Middle frontal gyrus (tissue), 1 donor: ENCODE results near the gene SPAG8.
A peak's percentile ranks its signal among the peaks of the same experiment; 100 is the strongest.

Source experiments
- DNase-seq: peaks from one replicate; pipeline ENCODE4 v3.0.0-alpha.2; 2015; ENCODE audit warnings: low spot score; ENCODE audit errors: extremely low spot score

The SPAG8 gene

DNA sequence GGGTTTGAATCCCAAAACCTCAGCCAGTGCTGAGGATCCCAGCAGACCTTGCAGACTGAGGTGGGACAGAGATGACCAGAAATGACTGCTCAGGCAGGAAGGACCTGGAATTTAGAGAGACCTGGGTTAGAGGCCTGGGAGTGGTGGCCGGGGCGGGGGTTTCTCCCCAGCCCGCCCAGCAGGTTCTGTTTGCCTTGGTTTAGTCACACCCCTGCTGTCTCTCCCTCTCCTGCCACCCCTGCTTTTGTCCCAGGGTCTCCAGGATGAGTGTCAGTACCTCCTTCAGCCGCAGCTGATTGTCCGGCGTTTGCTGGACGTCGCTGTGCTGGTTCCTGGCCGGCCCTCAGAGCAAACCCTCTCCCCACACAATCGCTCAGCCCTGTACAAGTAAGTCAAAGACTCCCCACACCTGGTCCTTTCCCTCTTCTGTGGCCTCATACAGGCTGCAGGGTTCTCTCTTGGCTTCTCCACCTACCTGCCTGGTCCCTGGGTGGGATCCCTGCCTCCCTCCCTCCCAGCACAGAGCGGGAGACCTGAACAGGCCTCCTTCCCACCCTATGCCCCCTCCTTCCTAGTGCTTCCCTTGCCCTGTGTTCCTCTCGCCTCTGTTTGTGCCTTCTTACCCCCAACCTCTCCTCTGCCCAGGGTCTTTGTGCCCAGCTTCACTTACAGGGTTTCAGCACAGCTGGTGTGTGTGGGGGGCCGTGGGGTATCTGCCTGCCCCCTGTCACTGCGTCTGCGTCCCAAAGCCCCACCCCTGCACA lies 29.0 kb upstream of the SPAG8 start:
- DNase-seq: no peak

DNA sequence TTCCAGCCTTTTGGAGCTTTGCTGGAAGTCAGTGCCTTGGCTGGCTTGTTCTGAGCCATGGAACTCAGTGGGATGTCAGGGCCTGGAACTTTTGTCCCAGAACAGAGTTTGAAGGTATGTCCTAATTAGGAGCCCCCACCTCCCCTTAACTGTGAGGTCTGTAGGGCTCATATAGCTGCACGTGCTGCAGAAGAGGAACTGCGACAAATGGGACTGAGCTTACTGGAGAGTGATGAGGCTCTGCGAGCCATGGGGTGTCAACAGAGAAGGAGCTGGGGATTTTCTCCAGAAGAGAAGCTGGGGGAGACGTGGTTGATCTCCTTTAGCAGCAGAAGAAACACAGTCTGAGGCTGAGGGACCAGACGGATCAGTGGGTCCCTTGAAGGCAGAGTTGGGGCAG lies 27.9 kb upstream of the SPAG8 start:
- no peak for DNase-seq

DNA sequence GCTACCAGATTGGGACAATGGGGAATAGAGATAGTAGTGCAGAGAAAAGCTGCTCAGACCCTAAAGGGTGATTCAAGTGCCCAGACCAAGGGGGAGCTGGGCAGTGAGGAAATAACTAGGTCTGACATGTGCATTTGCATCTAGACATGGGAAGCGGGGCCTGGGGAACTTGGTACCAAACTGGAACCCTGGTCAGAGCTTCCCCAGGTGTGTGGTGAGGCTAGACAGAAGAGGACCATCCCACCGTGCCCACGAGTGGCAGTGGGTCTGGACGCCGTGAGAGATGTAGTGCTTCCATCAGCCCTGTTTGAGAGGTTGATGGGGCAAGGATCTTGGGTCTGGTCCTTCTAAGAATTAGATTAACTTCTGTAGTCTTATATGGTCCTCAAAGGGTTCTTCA lies 24.5 kb upstream of the SPAG8 start:
- DNase-seq: no peak

DNA sequence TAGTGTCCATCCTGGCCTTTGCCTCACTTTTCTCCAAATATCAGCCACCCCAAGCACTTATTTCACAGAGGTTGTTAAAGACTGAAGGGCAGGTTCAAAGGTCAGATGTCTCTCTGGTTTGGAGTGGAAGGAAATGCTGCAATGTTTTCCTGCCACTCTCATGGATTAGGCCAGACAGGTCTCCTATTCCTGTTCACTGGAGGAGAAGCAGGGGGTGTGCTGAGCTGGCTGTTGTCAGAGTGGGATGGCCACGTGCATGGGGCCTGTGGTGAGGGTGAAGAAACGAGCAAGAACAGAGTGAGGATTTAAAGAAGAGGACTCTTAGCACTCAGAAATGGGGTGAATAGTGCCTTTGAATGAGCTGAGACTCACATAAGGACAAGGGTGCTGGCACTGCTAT lies 23.7 kb upstream of the SPAG8 start:
- no peak for DNase-seq

DNA sequence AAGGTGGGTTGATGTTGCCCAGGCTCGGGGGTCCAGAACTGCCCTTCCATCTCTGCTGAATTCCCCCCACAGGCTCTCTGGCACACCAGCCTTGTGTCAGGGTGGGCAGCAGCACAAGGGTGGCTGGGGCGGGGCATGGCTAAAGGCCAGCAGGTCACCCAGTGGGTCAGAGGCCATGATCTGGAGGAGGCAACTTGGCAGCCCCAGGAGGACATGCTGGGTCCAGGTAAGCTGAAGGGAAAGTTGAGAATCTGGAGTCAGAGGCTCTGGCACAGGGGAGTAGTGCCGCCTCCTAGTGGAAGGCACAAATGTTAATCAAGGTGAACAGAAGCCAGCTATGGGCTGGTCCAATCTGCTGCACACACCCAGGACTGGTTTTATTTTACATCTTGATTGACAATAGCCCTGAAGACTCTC lies 23.2 kb upstream of the SPAG8 start:
- DNase-seq: no peak

DNA sequence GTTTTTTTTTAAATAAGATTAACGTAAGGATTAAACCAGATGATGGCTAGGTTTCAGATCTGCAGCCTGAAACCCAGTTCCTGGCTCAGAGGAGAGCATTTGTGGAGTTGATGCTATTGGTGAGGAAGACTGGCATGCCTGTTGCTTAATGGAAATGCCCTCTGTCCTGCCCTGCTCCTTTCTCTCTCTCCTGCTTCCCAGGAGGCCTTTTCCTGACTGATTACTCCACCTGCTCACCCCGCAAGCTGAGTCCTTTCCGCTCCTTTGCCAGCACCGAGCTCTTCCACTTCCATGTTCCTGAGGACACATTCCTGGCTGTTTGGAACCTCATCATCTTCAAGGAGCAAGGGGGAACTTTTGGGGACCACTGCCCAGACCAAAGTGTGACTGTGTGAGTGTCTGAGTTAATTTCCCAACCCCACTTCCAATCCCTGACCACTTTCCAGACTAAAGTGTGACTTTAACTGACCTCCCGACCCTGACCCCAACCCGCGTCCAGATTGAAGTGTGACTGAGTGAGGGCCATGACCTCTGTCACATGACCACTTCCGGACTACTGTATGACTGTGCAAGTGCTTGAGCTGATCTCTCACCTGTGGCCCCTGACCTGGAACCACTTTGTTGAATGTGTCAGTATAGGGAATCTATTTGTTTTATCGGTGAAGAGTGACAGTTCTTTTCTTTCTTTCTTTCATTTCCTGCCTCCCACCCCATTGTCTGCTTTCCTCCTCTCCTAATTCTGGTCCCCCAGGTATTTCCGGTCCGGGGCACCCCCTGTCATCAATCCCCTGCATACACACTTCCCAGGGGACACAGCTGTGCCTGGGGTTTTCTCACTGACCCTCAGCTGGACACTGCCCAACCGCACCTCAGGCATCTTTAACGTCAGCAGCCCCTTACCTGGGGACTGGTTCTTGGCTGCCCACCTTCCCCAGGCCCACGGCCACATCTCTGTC lies 22.5 kb upstream of the SPAG8 start:
- DNase-seq: no peak

DNA sequence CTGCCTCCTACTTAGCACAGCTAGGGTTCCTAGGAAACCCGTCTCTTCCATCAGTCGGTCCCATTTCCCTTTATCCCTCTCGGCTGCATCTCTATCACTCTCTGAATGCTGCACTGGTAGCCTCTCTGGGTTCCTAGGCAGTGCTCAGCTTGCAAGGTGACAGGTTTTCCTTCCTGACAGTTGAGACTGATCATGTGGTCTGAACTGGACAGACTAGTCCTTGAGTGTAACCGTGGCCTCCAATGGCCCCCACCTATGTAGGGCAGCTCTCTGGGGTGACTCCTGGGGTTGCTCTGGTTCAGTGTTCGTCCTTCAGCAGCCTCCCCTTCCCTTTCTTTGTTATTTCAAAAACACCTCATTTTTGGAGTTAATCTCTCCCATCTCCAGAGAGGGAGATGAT lies 20.8 kb upstream of the SPAG8 start:
- no peak for DNase-seq

DNA sequence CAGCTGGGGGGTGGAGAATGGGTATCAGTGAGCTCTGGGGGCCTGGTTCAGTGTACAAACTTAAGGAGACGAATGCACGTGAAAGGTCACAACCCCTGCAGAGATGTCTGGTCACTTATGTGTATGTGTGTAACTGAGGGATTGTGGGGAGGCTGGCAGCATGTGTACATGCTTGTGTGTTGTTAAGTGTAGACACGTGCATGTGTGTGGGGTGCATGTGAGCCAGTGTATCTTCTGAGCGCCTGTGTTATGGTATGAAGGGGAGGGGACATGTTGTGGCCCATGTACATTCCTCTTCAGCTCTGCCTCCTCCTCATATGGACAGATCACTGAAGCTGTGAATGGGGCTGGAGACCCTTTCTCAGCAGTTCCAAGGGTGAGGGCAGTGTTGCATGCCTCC lies 19.0 kb upstream of the SPAG8 start:
- DNase-seq: no peak

DNA sequence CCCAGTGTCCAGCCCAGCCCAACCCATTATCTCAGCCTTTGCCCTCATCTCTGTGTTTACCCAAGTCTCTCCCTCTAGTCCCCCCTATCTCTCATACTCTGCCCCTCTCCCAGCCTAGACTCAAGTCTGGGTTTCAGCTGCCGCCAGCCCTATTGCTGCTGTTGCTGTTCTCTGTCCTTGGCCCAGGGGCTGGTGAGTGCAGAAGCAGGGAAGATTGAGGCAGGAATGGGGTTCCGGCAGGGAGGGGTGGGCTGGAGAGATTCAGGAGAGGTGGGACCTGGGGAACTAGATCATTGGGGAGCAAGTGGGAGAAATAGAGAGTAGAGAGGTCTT lies 17.7 kb upstream of the SPAG8 start:
- no peak for DNase-seq

DNA sequence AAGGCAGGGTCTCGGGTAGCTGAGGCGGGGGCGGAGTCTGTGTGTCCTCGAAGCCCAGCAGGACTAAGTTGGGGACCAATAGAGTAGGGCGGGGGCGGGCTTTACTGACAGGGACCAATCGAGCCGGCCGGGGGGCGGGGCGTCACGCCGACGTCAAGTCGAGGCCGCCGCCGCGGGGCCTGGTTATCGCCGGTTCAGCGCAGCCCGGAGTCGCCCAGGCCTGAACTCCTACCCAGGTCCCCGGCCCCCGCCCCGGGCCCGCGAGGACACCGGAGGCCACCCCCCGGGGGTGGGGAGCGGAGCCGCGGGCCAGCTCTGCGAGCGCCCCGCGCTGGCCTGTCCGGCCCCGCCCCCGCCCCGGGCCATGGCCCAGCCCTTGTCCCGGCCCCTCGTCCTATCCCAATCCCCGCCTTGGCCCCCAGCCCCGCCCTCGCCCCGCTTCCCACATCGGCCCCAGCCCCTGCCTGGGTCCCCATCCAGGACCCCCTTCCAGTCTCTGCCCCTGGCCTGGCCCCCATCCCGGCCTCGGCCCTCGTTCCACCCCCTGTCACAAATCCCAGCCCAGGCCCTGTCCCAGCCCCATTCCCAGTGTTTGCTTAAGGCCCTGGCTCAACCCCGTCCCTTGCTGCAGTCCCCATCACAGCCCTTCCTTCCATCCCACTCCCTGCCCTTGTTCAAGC lies 17.2 kb upstream of the SPAG8 start, which contains the start of gene TMEM8B:
TMEM8B (plus strand) TSS at position 145 of the 680 bp plus-strand sequence; CDS start at position 365, 220 bp downstream.
- peak; percentile 81 for DNase-seq

DNA sequence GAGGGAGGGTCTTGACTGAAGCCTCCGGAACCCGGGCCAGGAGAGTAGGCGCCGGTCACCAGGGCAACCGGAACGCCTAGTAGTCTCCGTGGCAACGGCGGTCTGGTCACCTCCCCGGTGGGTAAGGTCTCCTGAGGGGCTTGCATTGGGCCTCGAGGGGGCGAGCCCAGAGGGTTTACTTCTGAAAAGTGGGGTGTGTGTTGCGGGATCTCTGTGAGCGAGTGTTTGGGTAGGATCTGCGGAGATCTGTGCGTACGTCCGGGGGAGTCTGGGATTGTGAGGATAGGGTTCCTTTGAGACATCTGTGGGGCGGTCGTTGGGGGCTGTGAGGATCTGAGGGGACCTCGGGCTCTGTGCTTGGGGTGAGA lies 16.6 kb upstream of the SPAG8 start, which contains the start of gene FAM221B:
FAM221B (minus strand) TSS at position 17 of the 368 bp plus-strand sequence. CDS start 2,571 bp downstream, outside the sequence.
- DNase-seq: no peak

DNA sequence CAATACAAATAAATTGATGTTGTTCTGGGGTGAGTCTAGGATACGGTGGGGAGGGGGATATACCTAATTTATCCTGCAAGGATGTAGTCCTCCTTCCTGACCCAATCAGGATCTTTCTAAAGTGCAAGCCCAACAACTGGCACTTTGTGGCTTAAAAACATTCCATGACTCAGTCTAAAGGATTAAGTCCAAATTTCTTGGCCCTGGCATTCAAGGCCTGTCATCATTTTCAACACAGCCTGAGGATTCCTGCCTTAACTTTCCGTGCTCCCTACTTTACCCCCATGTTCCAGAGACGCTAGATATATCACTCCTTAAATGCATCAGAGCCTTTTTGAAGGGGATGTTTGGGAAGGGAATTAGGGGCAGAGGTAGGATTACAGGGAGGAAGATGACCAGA lies 15.4 kb upstream of the SPAG8 start:
- DNase-seq: no peak

DNA sequence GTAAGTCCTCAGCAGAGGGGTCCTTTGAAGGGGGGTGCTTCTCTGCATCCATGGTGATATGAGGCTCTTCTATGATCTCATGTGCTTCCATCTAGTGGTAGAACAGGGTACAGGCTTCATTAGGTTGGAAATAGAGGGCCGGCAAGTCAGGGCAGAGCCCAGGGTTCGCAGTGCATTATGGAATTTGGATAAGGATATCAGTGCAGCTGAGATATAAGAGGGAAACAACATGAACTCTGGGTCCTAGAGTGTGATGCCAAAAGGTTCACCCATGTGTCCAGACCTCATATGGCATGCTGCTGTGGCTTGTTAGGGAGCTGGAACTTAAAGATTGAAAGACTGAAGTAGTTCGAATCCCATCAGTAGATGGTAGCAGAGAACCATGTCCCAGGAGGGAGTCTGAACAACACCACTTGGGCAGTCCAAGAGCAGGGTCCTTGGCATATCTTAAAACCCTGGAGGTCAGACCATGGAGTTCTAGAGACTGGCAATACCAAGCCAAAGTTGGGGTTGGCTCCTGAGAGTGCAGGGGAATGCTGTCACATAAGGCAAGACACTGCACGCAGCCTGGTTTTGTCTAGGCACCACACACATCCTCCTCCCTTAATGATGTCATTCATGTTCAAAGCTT lies 14.1 kb upstream of the SPAG8 start:
- no peak for DNase-seq

DNA sequence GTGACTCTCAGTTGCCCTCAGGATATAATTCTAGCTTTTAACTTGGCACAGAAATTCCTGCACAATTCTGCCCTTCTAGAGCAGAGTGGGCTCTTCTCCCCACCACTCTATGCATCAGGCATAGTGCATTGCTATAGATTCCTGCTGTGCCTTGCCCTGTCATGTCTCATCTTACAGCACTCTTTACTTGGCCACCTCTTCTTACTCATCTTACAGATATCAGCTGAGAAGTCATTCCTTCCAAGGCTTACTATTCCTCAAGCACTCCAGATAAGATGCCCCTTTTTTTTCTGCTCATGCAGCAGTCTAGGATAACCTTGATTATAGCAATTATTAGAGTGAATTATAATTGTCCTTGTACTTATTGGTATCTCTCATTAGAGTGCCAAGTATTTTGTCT lies 10.9 kb upstream of the SPAG8 start:
- no peak for DNase-seq

DNA sequence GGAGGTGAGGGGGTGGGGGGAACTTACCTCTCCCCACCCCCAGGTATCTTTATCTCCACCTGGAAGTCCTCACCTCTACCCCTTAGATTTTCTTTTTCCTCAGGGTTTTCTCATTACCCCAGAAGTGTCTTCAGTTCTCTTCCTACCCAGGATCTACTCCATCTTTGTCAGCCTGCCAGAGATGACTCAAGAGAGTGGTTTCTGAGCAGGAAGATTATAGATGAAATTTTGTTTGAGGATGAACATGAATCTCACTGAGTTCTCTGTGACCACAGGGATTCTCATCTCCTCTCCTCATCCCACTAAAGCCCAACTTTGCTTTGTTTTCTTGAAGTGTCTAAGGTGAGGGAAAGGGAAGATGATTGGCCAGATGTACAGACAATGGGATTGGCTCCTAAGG lies 8.0 kb upstream of the SPAG8 start:
- DNase-seq: no peak

DNA sequence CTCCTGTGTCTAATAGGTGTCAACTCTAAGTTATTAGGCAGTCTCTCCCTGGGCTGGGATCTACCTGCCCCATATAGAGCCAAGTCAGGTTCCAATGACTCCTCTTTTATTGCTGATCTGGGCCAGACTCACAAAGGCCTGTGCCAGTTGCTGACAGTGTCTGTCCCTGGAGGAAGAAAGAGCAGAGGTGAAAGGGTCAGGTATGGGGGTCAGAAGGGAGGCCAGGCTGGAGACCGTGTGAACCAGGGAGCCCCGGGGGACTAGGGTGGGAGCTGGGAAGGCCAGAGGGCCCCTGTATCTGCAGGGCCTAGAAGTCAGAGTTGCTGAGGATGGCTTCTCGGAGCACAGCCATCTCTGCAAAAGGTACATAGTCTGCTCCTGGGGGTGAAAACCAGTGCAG lies 6.3 kb upstream of the SPAG8 start:
- DNase-seq: no peak

DNA sequence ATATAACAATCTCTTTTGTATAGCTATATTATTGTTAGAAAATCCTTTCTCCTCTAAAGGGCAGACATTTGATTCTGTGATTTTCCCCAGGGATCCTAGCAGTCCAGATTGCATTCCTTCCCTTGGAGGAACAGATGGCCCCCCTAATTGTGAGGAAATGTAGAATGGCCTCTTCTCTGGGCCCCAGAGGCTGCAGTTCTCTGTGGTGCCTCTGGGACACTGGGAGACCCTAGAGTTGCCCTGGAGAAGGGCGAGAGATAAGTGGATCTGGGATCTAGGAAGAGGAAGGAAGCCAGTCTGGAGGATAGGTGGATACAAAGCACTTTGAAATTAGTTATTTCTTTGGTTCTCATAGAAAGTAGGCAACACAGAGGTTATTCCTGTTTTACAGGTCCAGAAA lies 4.6 kb upstream of the SPAG8 start:
- DNase-seq: no peak

DNA sequence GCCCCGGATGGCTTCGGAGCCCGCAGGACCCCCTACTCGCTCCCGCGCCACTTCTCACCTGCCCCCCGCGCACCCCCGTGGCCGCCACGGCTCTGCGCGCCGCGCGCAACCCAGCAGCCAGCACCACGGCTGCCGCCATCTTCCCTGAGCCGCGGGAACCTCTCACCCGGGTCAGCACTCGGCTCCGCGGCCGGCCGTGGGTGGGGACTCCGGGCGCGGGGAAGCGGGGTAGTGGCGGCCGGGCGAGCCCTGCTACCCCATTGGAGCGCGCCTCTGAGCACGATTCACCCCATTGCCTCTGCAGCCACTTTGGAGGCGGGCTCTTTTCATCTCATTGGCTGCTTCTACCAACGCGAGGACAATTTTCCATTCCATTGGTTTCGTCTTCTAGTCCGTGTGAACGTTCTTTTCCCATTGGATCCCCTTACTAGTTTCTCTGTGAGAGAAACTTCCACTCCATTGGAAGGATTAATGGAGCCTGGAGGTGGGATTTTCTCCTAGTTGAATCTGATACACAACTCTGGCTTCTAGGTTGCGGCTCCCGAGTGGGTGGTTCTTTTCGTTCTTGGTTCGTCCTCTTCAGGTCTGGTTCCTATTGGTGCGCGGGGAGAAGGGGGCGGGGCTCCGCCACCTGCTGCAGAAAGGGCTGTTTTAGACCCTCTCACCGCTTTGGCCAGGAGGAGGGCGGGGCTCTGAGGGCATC lies 2.9 kb upstream of the SPAG8 start, which contains the start of gene HINT2:
HINT2 (minus strand) TSS at position 202 of the 703 bp plus-strand sequence; CDS start at position 139, 63 bp downstream.
- peak; percentile 94 for DNase-seq

DNA sequence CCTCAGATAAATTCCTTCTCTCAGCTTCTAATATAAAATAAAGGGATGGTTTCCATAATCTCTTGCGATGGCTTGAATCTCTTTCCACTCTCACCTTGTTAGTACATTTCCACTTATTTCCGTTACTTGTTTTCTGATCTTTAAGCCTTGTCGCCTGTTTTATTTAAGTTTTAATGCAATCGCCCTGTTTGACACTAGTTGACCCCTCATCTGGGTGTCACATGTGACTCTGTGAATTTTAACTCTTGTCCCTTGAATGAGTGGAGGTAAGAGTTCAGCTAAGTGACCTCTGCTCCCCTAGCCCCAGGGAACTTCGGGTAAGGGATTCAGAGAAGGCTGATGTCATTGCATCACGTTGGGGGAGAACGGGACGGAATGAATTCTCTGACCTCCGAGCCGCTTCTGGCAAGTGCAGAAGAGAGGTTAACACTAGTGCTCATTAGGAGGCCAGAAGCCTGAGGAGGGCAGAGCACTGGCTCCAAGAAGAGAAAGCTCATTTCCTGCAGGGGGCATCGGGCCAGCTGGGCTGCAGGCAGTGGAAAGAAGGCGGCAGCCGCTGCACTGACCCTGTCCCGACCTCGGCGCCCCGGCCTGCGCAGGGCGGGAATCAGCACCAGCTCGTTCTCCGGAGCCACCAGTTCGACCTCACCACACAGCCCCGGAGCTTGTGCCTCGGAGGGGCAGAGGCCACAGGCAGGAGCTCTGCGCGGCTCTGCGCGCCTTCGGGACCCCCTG lies 2.2 kb upstream of the SPAG8 start:
- DNase-seq: peak; percentile 19
